Stomach (tissue), 4 donors: ENCODE data around the gene ARID4A.

ENCODE experiments used
- CTCF ChIP-seq, 7 experiments: fragments of 450-650 bp in 4 of 7; fragments of 200-600 bp in 3 of 7; sonication (generic) in 3 of 7; IDR thresholded peaks; one replicate each; pipeline ENCODE4 v1.5.1; 2016 to 2019; ENCODE audit warnings: antibody characterized with exemption in 7 of 7, control low read depth in 2 of 7, mild to moderate bottlenecking in 1 of 7
- POLR2A ChIP-seq, 4 donors: fragments of 450-650 bp; IDR thresholded peaks; one replicate each; pipeline ENCODE4 v1.6.1; 2016; ENCODE audit warnings: antibody characterized with exemption in 4 of 4, control low read depth in 2 of 4, mild to moderate bottlenecking in 1 of 4, moderate library complexity in 1 of 4

- no peak for TF ChIP-seq CTCF (IDR thresholded peaks at IDR 0.05)
- no peak for TF ChIP-seq POLR2A (IDR thresholded peaks at IDR 0.05)
Observed at GRCh38 chr14:58415636-58416547, 117.5 kb downstream of the ARID4A start.
